ENCODE data around the gene CELA1. TPM values are rescaled to one million over a fixed set of nuclear protein-coding genes. Genes with fewer than 3 reads are reported as not detected.

Gene CELA1
- total RNA-seq, 1 donor from 2014 or later: not detected

- ATAC-seq: no peak
- intact Hi-C loops (cut with DNase I): no loop called here
- DNase-seq (ENCODE audit: missing footprints): no peak
These were observed 60.6 kb downstream of the CELA1 start for GRCh38 chr12:51285843-51286242.

DNA sequence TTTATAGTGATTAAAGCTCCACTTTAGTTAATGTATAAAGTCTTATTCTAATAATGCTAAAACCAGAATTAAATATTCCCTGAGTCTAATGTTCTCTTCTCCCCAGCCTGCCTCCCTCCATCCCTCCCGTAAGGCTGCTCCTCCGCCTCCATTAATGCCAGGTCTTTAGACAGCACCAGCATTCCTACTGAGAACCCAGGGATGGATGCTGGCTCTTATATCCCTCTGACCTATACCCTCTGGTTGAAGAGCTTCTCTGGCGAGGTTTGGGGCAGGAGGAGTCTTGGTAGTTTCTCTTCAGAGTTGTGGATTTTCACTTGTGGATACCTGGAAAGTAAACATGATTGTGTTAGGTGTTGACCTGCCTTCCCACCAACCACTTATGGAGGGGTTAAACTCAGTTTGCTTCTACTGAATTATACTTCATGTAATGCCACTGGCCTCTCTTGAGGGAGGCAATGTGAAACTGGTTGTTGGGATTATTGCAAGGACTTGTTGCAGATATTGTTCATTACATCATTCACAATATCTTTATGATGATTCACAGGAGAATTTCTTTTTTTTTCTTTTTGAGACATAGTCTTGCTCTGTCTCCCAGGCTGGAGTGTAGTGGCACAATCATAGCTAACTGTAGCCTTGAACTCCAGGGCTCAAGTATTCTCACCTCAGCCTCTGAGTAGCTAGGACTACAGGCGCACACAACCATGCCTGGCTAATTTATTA is 65.1 kb downstream of the CELA1 start:
- ATAC-seq (no peak), DNase-seq (ENCODE audit: missing footprints) (no peak)
- intact Hi-C loops (cut with DNase I): no loop called here

Other genes starting within 250 kb of the CELA1 start
- 22.3 TPM for gene TFCP2, start 173.5 kb downstream of the CELA1 start, total RNA-seq
- 8.6 TPM for gene POU6F1, start 128.6 kb downstream of the CELA1 start, total RNA-seq
- 136 TPM for gene DAZAP2, start 107.9 kb downstream of the CELA1 start, total RNA-seq
- gene SMAGP, start 76.3 kb downstream of the CELA1 start, total RNA-seq: 3.8 TPM
- 2.0 TPM for gene BIN2, start 22.5 kb downstream of the CELA1 start, total RNA-seq
- gene GALNT6, start 44.7 kb upstream of the CELA1 start, total RNA-seq: 1.7 TPM
- gene SLC4A8, start 78.2 kb upstream of the CELA1 start, total RNA-seq: 0.08 TPM
- 0.24 TPM for gene SCN8A, start 244.6 kb upstream of the CELA1 start, total RNA-seq

Data from Right ventricle myocardium inferior (tissue), 1 donor.